Measurements from ENCODE around the gene POLH. TPM values are rescaled to one million over a fixed set of nuclear protein-coding genes. Genes with fewer than 3 reads are reported as not detected.
A peak's percentile ranks its signal among the peaks of the same experiment; 100 is the strongest.

The POLH gene
- total and polyA plus RNA-seq, 2 donors (not counting 3 experiments of a cell fraction or from before 2014, with no cell fraction given): 9.3 to 36.6 TPM

DNA sequence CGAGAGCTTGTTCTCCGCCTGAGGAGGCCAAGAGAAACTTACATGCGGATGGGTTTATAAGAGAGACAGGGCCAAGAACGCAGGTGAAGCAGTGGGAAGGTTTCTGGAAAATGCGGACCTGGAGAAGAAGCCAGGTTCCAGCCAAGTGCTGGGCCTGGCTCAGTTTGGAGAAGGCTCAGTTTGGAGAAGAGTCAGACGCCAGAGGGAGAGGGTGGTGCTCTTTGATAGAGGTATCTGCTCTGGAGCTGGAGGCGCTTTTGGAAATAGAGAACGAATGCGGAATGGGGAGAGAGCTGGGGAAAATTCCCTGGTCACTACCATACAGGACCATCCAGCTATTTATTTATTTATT lies 69.6 kb downstream of the POLH start:
- no peak overlapping the region for H3K27ac ChIP-seq (ENCODE audit: insufficient read depth, low read depth, low read length)
- no peaks in the 10 kb centered on the region for H3K27me3 ChIP-seq (ENCODE audit: control insufficient read depth in 2 of 2, insufficient read depth in 2 of 2, low read length in 2 of 2)
- no peaks in the 10 kb centered on the region for H4K20me1 ChIP-seq (replicated peaks; ENCODE audit: control insufficient read depth, extremely low read depth, insufficient read depth, low read length)
- H3K4me1 ChIP-seq (ENCODE audit: control insufficient read depth, extremely low read depth, insufficient read depth, low read length): peaks cover 4% of the 10 kb centered on the region
- H3K4me3 ChIP-seq (replicated peaks in 1 of 3; ENCODE audit: insufficient read depth in 1 of 3, low read depth in 1 of 3, low read length in 3 of 3): peak overlapping the region in 2 of 3 experiments; percentile 38 to 50
- BruUV-seq (replicated peaks): no TSS peak
- H3K9me1 ChIP-seq (replicated peaks; ENCODE audit: control insufficient read depth, extremely low read depth, insufficient read depth, low read length): no peaks in the 10 kb centered on the region
- peak overlapping the region; percentile 88 for H3K4me2 ChIP-seq (ENCODE audit: insufficient read depth, low read length)
- dilution Hi-C loops (cut with MboI; ENCODE audit: extremely low pct_ligation_motif_present, low sequenced_read_pairs): no loop called here
- DNase-seq (ENCODE audit: low read depth, low spot score) (no peak), FAIRE-seq (no peak)
- TF ChIP-seq POLR2A (IDR thresholded peaks at IDR 0.05; ENCODE audit: low read depth, low read length) (no peak), POLR2AphosphoS5 (IDR thresholded peaks at IDR 0.05; ENCODE audit: insufficient read depth, low read depth, low read length) (no peak), FOS (IDR thresholded peaks at IDR 0.05; ENCODE audit: borderline replicate concordance, insufficient read depth, low read length) (no peak), MYC (IDR thresholded peaks at IDR 0.05; ENCODE audit: low read depth, low read length) (no peak), EZH2 (IDR thresholded peaks at IDR 0.05; ENCODE audit: borderline replicate concordance, low read depth, low read length, severe bottlenecking) (no peak)
- TF ChIP-seq, protein P1, sequence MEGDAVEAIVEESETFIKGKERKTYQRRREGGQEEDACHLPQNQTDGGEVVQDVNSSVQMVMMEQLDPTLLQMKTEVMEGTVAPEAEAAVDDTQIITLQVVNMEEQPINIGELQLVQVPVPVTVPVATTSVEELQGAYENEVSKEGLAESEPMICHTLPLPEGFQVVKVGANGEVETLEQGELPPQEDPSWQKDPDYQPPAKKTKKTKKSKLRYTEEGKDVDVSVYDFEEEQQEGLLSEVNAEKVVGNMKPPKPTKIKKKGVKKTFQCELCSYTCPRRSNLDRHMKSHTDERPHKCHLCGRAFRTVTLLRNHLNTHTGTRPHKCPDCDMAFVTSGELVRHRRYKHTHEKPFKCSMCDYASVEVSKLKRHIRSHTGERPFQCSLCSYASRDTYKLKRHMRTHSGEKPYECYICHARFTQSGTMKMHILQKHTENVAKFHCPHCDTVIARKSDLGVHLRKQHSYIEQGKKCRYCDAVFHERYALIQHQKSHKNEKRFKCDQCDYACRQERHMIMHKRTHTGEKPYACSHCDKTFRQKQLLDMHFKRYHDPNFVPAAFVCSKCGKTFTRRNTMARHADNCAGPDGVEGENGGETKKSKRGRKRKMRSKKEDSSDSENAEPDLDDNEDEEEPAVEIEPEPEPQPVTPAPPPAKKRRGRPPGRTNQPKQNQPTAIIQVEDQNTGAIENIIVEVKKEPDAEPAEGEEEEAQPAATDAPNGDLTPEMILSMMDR (IDR thresholded peaks at IDR 0.05; ENCODE audit: extremely low read depth in 1 of 2, insufficient read depth in 1 of 2, low read depth in 1 of 2, low read length in 2 of 2): no peak
- ChIA-PET POLR2A (interaction anchor here (0.8 to 1.2 kb wide), 2 partner anchors 16 to 125 kb away, joined by 4 read pairs; partner anchors contain the start of gene GTPBP2), CTCF (interaction anchor here (0.7 to 2.0 kb wide), 7 partner anchors 9 to 433 kb away, joined by 3 to 11 read pairs (median 5); partner anchors contain the start of gene VEGFA)
- H3K79me2 ChIP-seq (ENCODE audit: control insufficient read depth, insufficient read depth, low read length): peaks cover 3% of the 10 kb centered on the region
- H3K9me3 ChIP-seq (replicated peaks; ENCODE audit: control insufficient read depth, insufficient read depth, low read length): no peaks in the 10 kb centered on the region
- peaks cover 0 to 6% of the 10 kb centered on the region in 2 experiments for H3K36me3 ChIP-seq (ENCODE audit: control insufficient read depth in 2 of 2, extremely low read depth in 1 of 2, insufficient read depth in 2 of 2, low read length in 2 of 2)
- peak overlapping the region; percentile 99 for H2AFZ ChIP-seq (ENCODE audit: low read depth, low read length)
- intact Hi-C loops (cut with micrococcal nuclease): loop anchor here (1.0 kb wide), 1 partner anchor 9 kb away; no protein-coding TSS in a partner anchor
- H3K9ac ChIP-seq (replicated peaks; ENCODE audit: extremely low read depth, insufficient read depth, low read length): no peak overlapping the region

DNA sequence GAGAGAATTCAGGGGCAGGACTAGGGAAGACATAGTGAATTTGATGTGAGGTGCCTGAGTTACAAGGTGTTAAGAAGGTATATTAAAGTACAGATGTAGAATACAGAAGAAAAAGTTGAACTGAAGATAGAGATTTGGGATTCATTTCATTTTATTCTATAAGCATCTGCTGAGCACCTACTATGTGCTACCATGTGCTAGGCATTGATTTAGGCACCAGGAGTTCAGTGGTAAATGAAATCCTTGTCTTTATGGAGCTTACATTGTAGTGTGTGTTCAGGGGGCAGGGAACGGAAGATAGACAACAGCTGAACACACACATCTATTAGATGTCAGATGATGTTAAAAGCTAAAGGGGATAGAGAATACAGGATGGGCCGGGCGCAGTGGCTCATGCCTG lies 71.6 kb downstream of the POLH start:
- ChIA-PET POLR2A (no interaction called here), CTCF (interaction anchor here (0.6 to 1.4 kb wide), 3 partner anchors 12 to 62 kb away, joined by 4 read pairs; partner anchors contain the start of gene MAD2L1BP)
- H4K20me1 ChIP-seq (replicated peaks; ENCODE audit: control insufficient read depth, extremely low read depth, insufficient read depth, low read length): no peaks in the 10 kb centered on the region
- H3K9me3 ChIP-seq (replicated peaks; ENCODE audit: control insufficient read depth, insufficient read depth, low read length): no peaks in the 10 kb centered on the region
- dilution Hi-C loops (cut with MboI; ENCODE audit: extremely low pct_ligation_motif_present, low sequenced_read_pairs): no loop called here
- no peak overlapping the region for H3K27ac ChIP-seq (ENCODE audit: insufficient read depth, low read depth, low read length)
- FAIRE-seq: peak; percentile 26
- intact Hi-C loops (cut with micrococcal nuclease): no loop called here
- no peaks in the 10 kb centered on the region for H3K27me3 ChIP-seq (ENCODE audit: control insufficient read depth in 2 of 2, insufficient read depth in 2 of 2, low read length in 2 of 2)
- H3K36me3 ChIP-seq (ENCODE audit: control insufficient read depth in 2 of 2, extremely low read depth in 1 of 2, insufficient read depth in 2 of 2, low read length in 2 of 2): no peaks in the 10 kb centered on the region
- DNase-seq (ENCODE audit: low read depth, low spot score): no peak
- H3K9ac ChIP-seq (replicated peaks; ENCODE audit: extremely low read depth, insufficient read depth, low read length): no peak overlapping the region
- no peak overlapping the region for H3K4me3 ChIP-seq (replicated peaks in 1 of 3; ENCODE audit: insufficient read depth in 1 of 3, low read depth in 1 of 3, low read length in 3 of 3)
- no peaks in the 10 kb centered on the region for H3K9me1 ChIP-seq (replicated peaks; ENCODE audit: control insufficient read depth, extremely low read depth, insufficient read depth, low read length)
- no peak overlapping the region for H3K4me2 ChIP-seq (ENCODE audit: insufficient read depth, low read length)
- no peak for TF ChIP-seq JUN (IDR thresholded peaks at IDR 0.05; ENCODE audit: borderline replicate concordance, insufficient read depth, insufficient read length, low read depth)
- no TSS peak for BruUV-seq (replicated peaks)
- H3K4me1 ChIP-seq (ENCODE audit: control insufficient read depth, extremely low read depth, insufficient read depth, low read length): peaks cover 4% of the 10 kb centered on the region
- no peaks in the 10 kb centered on the region for H3K79me2 ChIP-seq (ENCODE audit: control insufficient read depth, insufficient read depth, low read length)
- H2AFZ ChIP-seq (ENCODE audit: low read depth, low read length): no peak overlapping the region
